ENCODE data around the gene CDK14.
"Not testable (repeated sequence)": the region's sequence is repeated elsewhere in the genome, so short reads cannot be mapped to it uniquely, and the experiment has no call there.

The CDK14 gene

GRCh38 chr7:91135703-91136430 lies 539.7 kb downstream of the CDK14 start:
- no peak for DNase-seq

- DNase-seq: no peak
These were observed 541.1 kb downstream of the CDK14 start for GRCh38 chr7:91137153-91137787.

- no peak for DNase-seq
These were observed 541.8 kb downstream of the CDK14 start for GRCh38 chr7:91137788-91138368.

- DNase-seq: no peak
These were observed 544.2 kb downstream of the CDK14 start for GRCh38 chr7:91140286-91140685.

GRCh38 chr7:91140982-91141381 lies 544.9 kb downstream of the CDK14 start:
- no peak for DNase-seq

GRCh38 chr7:91142743-91143142 lies 546.6 kb downstream of the CDK14 start:
- no peak for DNase-seq

GRCh38 chr7:91149341-91150246 lies 553.5 kb downstream of the CDK14 start:
- DNase-seq: no peak

GRCh38 chr7:91151916-91152315 lies 555.8 kb downstream of the CDK14 start:
- DNase-seq: no peak

GRCh38 chr7:91156316-91157185 lies 560.4 kb downstream of the CDK14 start:
- no peak for DNase-seq

GRCh38 chr7:91157579-91158320 lies 561.6 kb downstream of the CDK14 start:
- DNase-seq: no peak

- no peak for DNase-seq
These were observed 566.3 kb downstream of the CDK14 start for GRCh38 chr7:91162436-91162835.

GRCh38 chr7:91164506-91164905 lies 568.4 kb downstream of the CDK14 start:
- no peak for DNase-seq

- DNase-seq: no peak
These were observed 569.1 kb downstream of the CDK14 start for GRCh38 chr7:91165006-91165845.

- DNase-seq: no peak
These were observed 569.7 kb downstream of the CDK14 start for GRCh38 chr7:91165846-91166230.

GRCh38 chr7:91168871-91169829 lies 573.0 kb downstream of the CDK14 start:
- no peak for DNase-seq

- DNase-seq: no peak
These were observed 573.7 kb downstream of the CDK14 start for GRCh38 chr7:91169830-91170191.

- DNase-seq: not testable (repeated sequence)
These were observed 577.1 kb downstream of the CDK14 start for GRCh38 chr7:91173265-91173664.

- DNase-seq: no peak
These were observed 584.6 kb downstream of the CDK14 start for GRCh38 chr7:91180746-91181145.

GRCh38 chr7:91181949-91182348 lies 585.8 kb downstream of the CDK14 start:
- no peak for DNase-seq

All from activated CD4-positive, alpha-beta T cell treated with anti-CD3 and anti-CD28 coated beads, Interleukin-2, Interleukin-6, amounts not matched to agents 100 ng/mL and 50 ng/mL, durations not matched to agents 16 hours and 8 hours (primary cell).